ENCODE measurements around the gene C9orf72. TPM values are rescaled to one million over a fixed set of nuclear protein-coding genes. Genes with fewer than 3 reads are reported as not detected.
A peak's percentile ranks its signal among the peaks of the same experiment; 100 is the strongest.

The C9orf72 gene
- total RNA-seq, 2 donors from 2014 or later, result 16.6 to 19.1 TPM

DNA sequence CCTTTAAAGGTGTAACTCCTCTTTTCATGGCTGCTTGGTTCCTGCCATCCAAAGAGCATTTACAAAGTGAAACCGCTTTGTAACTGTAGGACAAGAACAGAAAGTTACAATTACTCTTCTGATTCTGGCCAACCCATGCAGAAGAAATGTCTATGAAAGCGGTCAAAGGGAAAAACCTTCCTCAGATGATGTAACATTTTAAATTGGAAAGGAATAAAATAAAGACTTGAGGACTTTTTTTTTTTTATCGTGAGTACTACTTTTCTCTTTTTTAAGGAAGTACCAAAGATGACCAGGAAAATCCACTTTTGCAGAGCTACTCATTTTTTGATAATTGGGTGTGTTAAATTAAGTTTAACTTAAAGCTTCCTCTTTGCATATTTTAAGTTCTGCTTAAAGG is 13.0 kb upstream of the C9orf72 start:
- intact Hi-C loops (cut with DNase I), result no loop called here
- no peak for DNase-seq (ENCODE audit: low spot score)

DNA sequence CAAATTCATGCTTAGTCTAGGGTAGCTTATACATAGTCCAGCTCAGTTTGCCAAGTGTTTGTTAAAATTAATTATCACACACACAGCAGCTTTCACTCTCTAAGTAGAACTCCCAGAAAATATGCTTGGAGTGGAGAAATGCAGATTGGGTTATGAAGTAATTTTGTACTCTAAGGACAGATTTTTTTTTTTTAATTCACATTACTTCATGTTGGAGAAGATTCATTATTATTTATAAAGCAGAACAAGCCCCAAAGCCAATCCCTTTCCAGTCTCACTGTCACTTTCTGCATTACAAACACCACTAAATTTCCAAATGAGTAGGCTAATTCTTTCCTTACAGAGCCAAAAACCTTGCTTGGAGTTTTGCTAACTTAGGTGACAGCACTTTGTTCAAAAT is 11.7 kb upstream of the C9orf72 start:
- DNase-seq (ENCODE audit: low spot score), result no peak
- intact Hi-C loops (cut with DNase I), result no loop called here

DNA sequence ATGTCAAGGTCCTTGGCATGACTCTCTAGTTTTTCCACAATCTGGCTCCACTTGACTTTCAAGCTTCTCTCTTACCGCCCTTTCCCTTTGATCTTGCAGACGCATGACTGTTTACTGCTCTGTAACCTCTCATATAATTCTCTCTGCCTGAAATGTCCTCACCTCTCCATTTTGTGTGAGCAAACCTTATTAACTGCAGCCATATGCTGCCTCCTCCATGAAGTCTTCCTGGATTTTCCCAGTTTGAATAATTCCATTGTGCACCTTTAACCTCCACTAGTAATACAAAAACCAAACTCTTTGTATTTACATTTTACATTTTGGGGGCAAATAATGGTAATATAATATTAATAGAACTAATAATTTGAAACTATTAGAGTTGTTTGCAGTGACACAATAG is 9.5 kb upstream of the C9orf72 start:
- intact Hi-C loops (cut with DNase I), result no loop called here
- no peak for DNase-seq (ENCODE audit: low spot score)

DNA sequence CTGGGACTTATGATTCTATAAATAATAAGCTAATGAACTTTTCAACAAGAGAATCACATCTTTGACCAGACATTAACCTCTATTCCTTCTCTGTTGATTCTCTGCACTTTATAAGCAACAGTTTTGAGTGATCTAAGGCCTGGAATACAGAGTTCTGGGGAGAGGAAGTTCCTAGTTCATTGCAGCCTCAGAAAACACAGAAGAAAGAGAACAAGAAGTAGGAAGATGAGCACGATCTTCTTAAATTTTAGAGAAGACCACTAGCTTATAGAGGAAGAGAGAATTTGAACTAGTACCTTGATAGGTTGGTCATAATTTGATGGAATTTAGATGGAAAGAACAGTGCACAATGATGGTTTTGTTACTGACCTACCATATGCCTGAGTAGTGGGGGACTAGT is 8.5 kb upstream of the C9orf72 start:
- intact Hi-C loops (cut with DNase I), result no loop called here
- DNase-seq (ENCODE audit: low spot score), result no peak

GRCh38 chr9:27573634-27574590 is 631 bp upstream of the C9orf72 start:
- intact Hi-C loops (cut with DNase I), result no loop called here

GRCh38 chr9:27572566-27572917 is 739 bp downstream of the C9orf72 start:
- intact Hi-C loops (cut with DNase I), result no loop called here
- DNase-seq (ENCODE audit: low spot score), result no peak

More at GRCh38 chr9:27573634-27574590, 631 bp upstream of the C9orf72 start:
- peak; percentile 98 for DNase-seq (ENCODE audit: low spot score)

DNA sequence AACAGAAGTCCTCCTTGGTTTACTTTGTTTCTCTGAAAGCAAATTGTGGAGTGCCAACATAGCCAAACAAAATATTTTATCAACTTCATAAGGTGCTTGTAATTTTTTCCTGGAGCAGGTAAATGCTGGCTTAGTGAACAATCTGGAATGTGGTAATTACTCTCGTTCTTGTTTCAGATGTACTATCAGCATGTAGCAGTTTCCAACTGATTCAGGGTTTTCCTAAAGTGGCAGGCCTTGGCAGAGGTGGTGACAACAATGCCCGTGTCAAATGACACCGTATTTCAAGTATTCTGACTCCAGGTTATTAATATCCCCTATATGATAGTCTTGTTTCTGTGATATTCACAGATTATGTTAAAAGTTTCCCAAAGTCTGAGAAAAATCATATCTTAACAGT is 1.2 kb downstream of the C9orf72 start:
- intact Hi-C loops (cut with DNase I), result no loop called here
- DNase-seq (ENCODE audit: low spot score), result no peak

DNA sequence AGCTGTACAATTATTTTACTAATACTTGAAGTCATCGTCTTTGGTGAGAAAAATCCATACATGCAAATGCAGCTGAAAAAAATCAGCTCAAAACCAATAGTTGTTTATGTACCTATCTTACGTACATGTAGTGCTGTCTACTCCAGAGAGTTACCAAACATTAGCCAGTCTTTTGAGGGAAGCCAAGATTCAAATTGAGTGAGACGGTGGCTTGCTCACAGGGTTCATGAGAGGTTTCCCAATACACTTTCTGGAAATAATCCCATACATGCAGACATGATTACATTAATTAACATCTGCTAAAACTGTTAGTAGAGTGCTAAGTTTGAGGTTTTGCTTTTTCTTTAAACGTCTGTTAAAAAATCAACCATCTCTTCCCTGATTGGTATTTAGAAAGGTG is 2.3 kb downstream of the C9orf72 start:
- DNase-seq (ENCODE audit: low spot score), result no peak
- intact Hi-C loops (cut with DNase I), result no loop called here

DNA sequence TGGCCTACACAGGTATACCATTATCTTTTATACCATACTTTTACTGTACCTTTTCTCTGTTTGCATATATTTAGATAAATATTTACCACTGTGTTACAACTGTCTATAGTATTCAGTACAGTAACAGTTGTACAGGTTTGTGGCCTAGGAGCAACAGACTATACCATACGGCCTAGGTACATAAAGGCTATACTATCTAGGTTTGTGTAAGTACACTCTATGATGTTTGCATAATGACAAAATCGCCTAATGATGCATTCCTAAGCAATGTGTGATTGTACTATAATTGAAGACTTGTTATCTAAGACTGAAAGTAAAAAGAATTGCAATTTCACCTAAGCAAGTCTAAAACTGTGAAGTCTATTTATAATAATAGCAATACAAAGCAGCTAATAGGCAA is 3.9 kb downstream of the C9orf72 start:
- intact Hi-C loops (cut with DNase I), result no loop called here
- DNase-seq (ENCODE audit: low spot score), result no peak

GRCh38 chr9:27566118-27566517 is 7.2 kb downstream of the C9orf72 start:
- no peak for DNase-seq (ENCODE audit: low spot score)
- intact Hi-C loops (cut with DNase I), result no loop called here

- intact Hi-C loops (cut with DNase I), result no loop called here
- DNase-seq (ENCODE audit: low spot score), result no peak
Measured at GRCh38 chr9:27565696-27566095, 7.6 kb downstream of the C9orf72 start.

DNA sequence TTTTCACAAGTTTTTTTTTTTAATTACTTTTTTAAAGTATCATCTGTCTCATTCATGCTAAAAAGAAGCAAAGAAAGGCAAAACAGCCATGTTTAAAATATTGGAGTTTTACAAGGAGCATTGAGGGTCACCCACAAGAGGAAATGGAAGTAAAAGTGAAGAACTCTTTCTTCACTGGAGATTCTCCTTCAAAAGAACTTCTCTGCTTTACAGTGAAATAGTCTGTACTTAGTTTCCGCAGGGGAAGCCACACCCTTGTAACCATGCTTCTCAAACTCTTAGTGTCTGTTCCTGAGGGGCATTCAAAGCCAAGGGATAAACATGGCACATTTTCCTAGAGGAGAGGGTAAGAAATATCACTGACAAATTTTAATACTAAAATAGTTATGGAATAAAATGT is 8.6 kb downstream of the C9orf72 start:
- intact Hi-C loops (cut with DNase I), result no loop called here
- DNase-seq (ENCODE audit: low spot score), result no peak

GRCh38 chr9:27563738-27564430 is 9.4 kb downstream of the C9orf72 start:
- intact Hi-C loops (cut with DNase I), result no loop called here

GRCh38 chr9:27561685-27562084 is 11.6 kb downstream of the C9orf72 start:
- DNase-seq (ENCODE audit: low spot score), result no peak
- intact Hi-C loops (cut with DNase I), result no loop called here

More at GRCh38 chr9:27563738-27564430, 9.4 kb downstream of the C9orf72 start:
- no peak for DNase-seq (ENCODE audit: low spot score)

DNA sequence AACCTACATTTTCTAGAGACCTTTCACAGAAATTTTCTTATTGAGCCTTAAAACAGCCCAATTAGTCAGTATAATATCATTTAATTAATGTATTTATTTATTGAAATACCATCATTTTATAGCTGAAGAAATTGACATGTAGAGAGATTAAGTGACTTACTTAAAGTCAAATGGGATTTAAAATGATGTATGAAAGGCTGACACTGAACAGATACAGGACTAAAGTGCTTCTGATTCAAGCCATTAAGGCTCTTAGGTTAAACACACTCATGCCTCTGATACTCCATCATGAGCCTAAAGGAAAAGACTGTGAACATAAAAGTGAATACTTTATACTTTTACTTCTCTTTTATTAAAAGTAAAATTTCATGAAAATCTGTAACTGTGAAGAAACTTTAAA is 12.8 kb downstream of the C9orf72 start:
- intact Hi-C loops (cut with DNase I), result no loop called here
- DNase-seq (ENCODE audit: low spot score), result no peak

GRCh38 chr9:27558307-27558706 is 15.0 kb downstream of the C9orf72 start:
- intact Hi-C loops (cut with DNase I), result no loop called here
- DNase-seq (ENCODE audit: low spot score), result no peak

DNA sequence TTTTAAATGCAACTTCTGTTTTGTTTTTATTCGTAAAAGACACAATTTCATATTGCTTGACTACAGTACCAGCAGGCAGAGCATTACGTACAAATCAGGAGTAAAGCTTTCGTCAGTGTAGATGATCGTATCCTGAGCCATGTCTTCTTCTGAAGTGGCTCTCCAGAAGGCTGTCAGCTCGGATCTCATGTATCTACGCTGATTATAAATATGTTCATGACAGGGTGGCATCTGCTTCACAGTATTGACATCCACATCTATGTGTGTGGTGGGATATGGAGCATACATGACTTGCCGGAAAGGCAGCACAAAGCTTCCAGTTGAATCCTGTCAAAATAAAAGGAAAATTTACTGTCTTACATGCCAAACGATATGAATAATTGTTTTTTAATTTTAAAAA is 16.8 kb downstream of the C9orf72 start:
- no peak for DNase-seq (ENCODE audit: low spot score)
- intact Hi-C loops (cut with DNase I), result no loop called here

DNA sequence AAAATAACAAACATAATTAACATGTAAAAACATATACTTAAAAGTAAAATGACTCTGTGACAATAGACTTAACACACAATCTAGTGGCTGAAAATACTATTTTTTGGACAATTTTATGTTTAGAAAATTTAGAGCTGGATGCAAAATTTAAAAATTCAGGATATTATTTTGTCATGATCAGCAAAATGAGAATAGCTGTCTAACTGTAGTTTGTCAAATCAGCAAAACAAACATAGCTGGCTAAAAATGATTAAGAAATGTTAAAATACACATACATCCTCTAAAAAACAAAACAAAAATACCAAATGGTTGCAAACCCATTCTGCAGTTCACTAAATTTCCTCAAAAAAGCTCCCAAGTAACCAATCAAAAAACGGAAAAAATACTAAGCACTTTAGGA is 18.6 kb downstream of the C9orf72 start:
- no peak for DNase-seq (ENCODE audit: low spot score)
- intact Hi-C loops (cut with DNase I), result no loop called here

DNA sequence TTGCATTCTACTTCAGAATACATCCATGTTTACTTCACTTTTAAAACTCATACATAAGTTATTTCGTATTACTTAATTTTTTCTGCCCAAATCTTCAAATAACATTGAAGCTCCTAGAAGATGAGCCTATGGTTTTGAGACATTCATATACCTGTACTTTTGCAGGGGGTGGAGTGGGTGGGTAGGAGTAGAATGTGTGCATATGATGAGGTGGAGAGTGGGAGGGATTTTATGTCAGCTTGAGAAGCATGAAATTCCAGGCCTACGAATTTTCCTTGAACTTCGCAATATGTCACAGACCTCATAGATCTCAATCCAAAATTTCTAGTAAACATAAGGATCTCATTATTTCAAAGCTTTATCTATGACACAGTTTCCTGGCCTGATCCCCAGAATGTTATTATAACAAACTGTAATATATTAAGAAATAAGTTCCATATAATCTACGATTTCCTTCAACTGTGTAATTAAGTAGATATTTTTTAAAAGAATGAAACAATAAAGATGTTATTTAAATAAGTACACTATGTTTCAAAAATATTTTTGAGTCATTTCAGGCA is 24.0 kb downstream of the C9orf72 start:
- intact Hi-C loops (cut with DNase I), result loop anchor here (5.0 kb wide), 2 partner anchors 212 to 217 kb away; no protein-coding TSS in a partner anchor

DNA sequence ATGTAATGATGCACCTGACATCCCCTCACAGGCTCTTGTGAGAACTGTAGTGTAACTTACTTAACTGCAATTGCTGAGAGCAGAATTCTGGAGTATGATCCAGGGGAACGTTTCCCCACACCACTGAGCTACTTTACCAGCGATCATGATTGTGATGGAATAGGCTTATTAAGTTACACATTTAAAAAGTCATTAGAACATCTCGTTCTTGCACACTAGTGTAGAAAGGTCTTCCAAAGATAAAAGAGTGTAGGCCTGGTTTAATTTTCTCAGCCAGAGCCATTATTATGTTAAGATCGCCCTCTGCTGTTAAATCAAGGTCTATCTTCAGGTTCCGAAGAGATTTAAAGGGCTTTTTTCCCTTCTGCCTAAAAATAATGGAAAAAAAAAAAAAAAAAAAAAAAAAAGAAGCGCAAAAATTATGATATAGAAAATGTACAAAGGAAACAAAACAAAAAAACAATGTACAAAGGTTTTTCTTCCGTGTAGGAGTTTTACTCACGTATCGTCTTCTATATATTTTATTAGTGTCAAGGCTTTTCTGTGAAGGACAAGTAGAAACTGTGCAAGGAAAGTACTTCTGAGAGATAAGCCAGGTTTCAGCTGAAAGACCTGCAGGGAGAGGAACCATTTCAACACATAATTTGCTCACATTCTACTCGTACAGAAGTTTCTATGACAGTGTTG is 25.1 kb downstream of the C9orf72 start:
- DNase-seq (ENCODE audit: low spot score), result no peak
- intact Hi-C loops (cut with DNase I), result loop anchor here (5.0 kb wide), 2 partner anchors 211 to 216 kb away; no protein-coding TSS in a partner anchor

More for the DNA sequence above, 24.0 kb downstream of the C9orf72 start:
- DNase-seq (ENCODE audit: low spot score), result no peak

Measured in posterior vena cava (tissue), 2 donors.